T-cell (primary cell): ENCODE data around the gene PIP4K2A. TPM values are rescaled to one million over a fixed set of nuclear protein-coding genes. Genes with fewer than 3 reads are reported as not detected.
A peak's percentile ranks its signal among the peaks of the same experiment; 100 is the strongest.
"Not testable (repeated sequence)": the region's sequence is repeated elsewhere in the genome, so short reads cannot be mapped to it uniquely, and the experiment has no call there.

ENCODE experiments used
- ATAC-seq, 4 experiments: fragments of 200-7000 bp in 3 of 4; fragments of 150-1000 bp in 1 of 4; cut with Tn5 transposase; replicated peaks in 1 of 4; 1 replicate in 3 of 4; 2 replicates in 1 of 4; pipeline ENCODE4 v1.10.0; 2021; ENCODE audit warnings: moderate library complexity in 3 of 4, mild to moderate bottlenecking in 2 of 4, moderate number of reproducible peaks in 1 of 4
- CTCF ChIA-PET, 2 donors: fragments of 300-600 bp; sonication (Branson Sonifier 250); formaldehyde crosslinking; loops; one replicate each; lab custom pipeline; 2022; ENCODE audit warnings: antibody characterized with exemption in 2 of 2; lab: Charles Lee
- POLR2A ChIA-PET, 2 donors: fragments of 300-600 bp; sonication (Branson Sonifier 250); formaldehyde crosslinking; loops; one replicate each; lab custom pipeline; 2022; ENCODE audit warnings: antibody characterized with exemption in 2 of 2; lab: Charles Lee
- DNase-seq, 35 experiments: peaks; one replicate each; pipeline versions ENCODE4 v3.0.0 to v3.0.0-alpha.2; 2013 to 2023
- H3K27ac ChIP-seq: one replicate; pipeline ENCODE4 v1.5.1; 2013; ENCODE audit warnings: low read length
- H3K27me3 ChIP-seq, 2 experiments: replicated peaks in 1 of 2; 1 replicate in 1 of 2; 2 replicates in 1 of 2; pipeline versions ENCODE4 v1.6.1 to v1.7.0; 2013; ENCODE audit warnings: low read length in 1 of 2, mixed read lengths in 1 of 2; ENCODE audit not compliant: control insufficient read depth in 2 of 2, insufficient read depth in 2 of 2; ENCODE audit errors: extremely low read depth in 1 of 2
- H3K36me3 ChIP-seq, 2 donors: 1 replicate in 1 of 2; 2 replicates in 1 of 2; pipeline versions ENCODE4 v1.6.1 to v1.7.0; 2013; ENCODE audit warnings: low read length in 1 of 2; ENCODE audit not compliant: control insufficient read depth in 2 of 2, insufficient read depth in 1 of 2; ENCODE audit errors: extremely low read depth in 1 of 2
- H3K4me1 ChIP-seq, 2 experiments: 1 replicate in 1 of 2; 2 replicates in 1 of 2; pipeline versions ENCODE4 v1.6.1 to v1.7.0; 2013; ENCODE audit warnings: low read length in 2 of 2, mixed read lengths in 1 of 2; ENCODE audit not compliant: insufficient read depth in 2 of 2, control insufficient read depth in 1 of 2; ENCODE audit errors: extremely low read depth in 1 of 2
- H3K4me3 ChIP-seq, 2 donors: 1 replicate in 1 of 2; 2 replicates in 1 of 2; pipeline versions ENCODE4 v1.5.1 to v1.7.0; 2013; ENCODE audit warnings: mild to moderate bottlenecking in 2 of 2, low read length in 1 of 2, moderate library complexity in 1 of 2; ENCODE audit not compliant: control insufficient read depth in 1 of 2; ENCODE audit errors: extremely low read depth in 1 of 2
- H3K9me3 ChIP-seq: 2 replicates; pipeline ENCODE4 v1.7.0; 2013
- H3K27ac Mint-ChIP-seq, 2 donors: one replicate each; pipeline ENCODE4 v1.8.0; 2020 to 2021; ENCODE audit warnings: mild to moderate bottlenecking in 2 of 2, mixed read lengths in 2 of 2
- H3K27me3 Mint-ChIP-seq, 2 donors: one replicate each; pipeline ENCODE4 v1.8.0; 2021 to 2022; ENCODE audit warnings: mixed read lengths in 2 of 2
- H3K36me3 Mint-ChIP-seq: one replicate; pipeline ENCODE4 v1.8.0; 2021; ENCODE audit warnings: mixed read lengths
- H3K4me1 Mint-ChIP-seq, 3 donors: one replicate each; pipeline ENCODE4 v1.8.0; 2020 to 2022; ENCODE audit warnings: mixed read lengths in 3 of 3, mild to moderate bottlenecking in 1 of 3
- H3K4me3 Mint-ChIP-seq, 3 donors: one replicate each; pipeline ENCODE4 v1.8.0; 2020 to 2022; ENCODE audit warnings: mild to moderate bottlenecking in 3 of 3, mixed read lengths in 3 of 3, moderate library complexity in 3 of 3
- H3K9me3 Mint-ChIP-seq, 3 donors: one replicate each; pipeline ENCODE4 v1.8.0; 2020 to 2022; ENCODE audit warnings: mixed read lengths in 3 of 3
- WGBS: methylation state at CpG from one replicate; pipeline ENCODE4 v1.1.5; 2013; ENCODE audit warnings: missing lambda C conversion rate; ENCODE audit not compliant: insufficient coverage; 5-methylcytosine and 5-hydroxymethylcytosine counted together
- total RNA-seq, 35 experiments: library from RNA in 6 of 35; stranded (reverse) in 6 of 35; fragments of 120-200 nt in 1 of 35; gene quantifications; one replicate each; pipeline versions ENCODE4 v1.2.1 to v1.2.4 and lab custom pipeline; 2013 to 2026

The PIP4K2A gene
- total RNA-seq, 5 donors from 2014 or later (not counting 1 experiment from before 2014, with no cell fraction given): 129 to 238 (median 160) TPM

DNA sequence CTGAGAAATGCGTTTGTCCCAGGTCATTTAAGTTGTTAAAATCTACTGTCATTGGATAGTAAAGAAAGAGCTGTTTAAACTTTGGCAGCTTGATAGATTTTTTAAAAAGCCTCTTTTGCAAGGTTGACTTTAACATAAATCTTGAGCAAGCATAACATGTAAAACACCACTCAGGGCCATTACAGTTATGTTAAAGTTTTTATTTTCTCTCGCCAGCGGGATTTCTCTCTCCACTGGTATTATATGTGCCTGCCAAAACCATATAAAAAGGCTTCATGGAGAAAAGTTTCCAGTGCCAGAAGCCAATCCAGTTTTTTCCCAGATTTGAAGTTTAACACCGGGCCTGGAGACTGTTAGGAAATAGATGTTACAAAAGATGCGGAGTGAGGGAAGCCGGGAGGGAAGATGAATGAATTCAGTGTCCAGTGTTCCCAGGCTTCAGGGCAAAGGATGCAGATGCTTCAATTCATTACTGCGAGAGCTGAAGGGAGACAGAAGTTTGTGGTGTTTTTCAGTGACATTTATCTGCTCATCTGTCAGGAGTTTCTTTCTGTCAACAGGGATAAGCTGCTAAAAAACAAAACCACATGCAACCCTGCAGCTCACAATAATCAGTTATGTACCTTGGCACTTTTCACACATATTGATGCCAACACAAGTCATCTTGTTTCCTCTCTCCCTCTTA is 213.6 kb downstream of the PIP4K2A start:
- CTCF ChIA-PET: no interaction called here
- no peak overlapping the region for H3K27ac Mint-ChIP-seq
- H3K9me3 ChIP-seq: no peaks in the 10 kb centered on the region
- POLR2A ChIA-PET: interaction anchor here in 1 of 2 donors (0.5 kb wide), 1 partner anchor 145 kb away, joined by 4 read pairs; no protein-coding TSS in a partner anchor
- H3K4me1 Mint-ChIP-seq: peaks cover 0 to 6% (median under 1%) of the 10 kb centered on the region in 3 donors
- WGBS: 100% methylated on average over 3 of the region's 7 CpGs
- H3K9me3 Mint-ChIP-seq: no peaks in the 10 kb centered on the region
- no peak for ATAC-seq
- H3K4me1 ChIP-seq: peaks cover 0 to 3% of the 10 kb centered on the region in 2 experiments
- peaks cover 0 to 2% of the 10 kb centered on the region in 2 donors for H3K27me3 Mint-ChIP-seq
- no peak overlapping the region for H3K27ac ChIP-seq
- no peak overlapping the region for H3K4me3 Mint-ChIP-seq
- no peak overlapping the region for H3K4me3 ChIP-seq
- H3K36me3 Mint-ChIP-seq: no peaks in the 10 kb centered on the region
- H3K36me3 ChIP-seq: no peaks in the 10 kb centered on the region
- no peak for DNase-seq
- peaks cover 0 to 8% of the 10 kb centered on the region in 2 experiments for H3K27me3 ChIP-seq

DNA sequence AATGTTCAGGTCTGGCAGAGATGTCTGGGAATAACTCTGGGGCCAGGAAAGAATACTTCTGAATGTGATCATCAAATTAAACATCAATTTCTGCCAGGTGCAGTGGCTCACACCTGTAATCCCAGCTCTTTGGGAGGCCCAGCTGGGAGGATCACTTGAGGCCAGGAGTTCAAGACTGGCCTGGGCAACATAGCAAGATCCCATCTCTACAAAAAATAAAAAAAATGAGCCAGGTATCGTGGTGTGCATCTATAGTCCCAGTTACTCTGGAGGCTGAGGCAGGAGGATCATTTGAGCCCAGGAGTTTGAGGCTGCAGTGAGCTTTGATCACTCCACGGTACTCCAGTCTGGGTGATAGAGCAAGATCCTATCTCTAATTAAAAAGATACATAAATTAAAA is 214.4 kb downstream of the PIP4K2A start:
- H3K4me1 Mint-ChIP-seq, H3K9me3 ChIP-seq, H3K4me1 ChIP-seq, POLR2A ChIA-PET, H3K36me3 ChIP-seq, H3K9me3 Mint-ChIP-seq, H3K36me3 Mint-ChIP-seq, H3K27ac Mint-ChIP-seq, H3K4me3 ChIP-seq, DNase-seq, H3K4me3 Mint-ChIP-seq, ATAC-seq, H3K27me3 Mint-ChIP-seq, H3K27me3 ChIP-seq, H3K27ac ChIP-seq: not testable (repeated sequence)
- WGBS: no CpG with 5 or more reads among the region's 2 CpGs
- CTCF ChIA-PET: interaction anchor here in 1 of 2 donors (0.6 kb wide), 1 partner anchor 566 kb away, joined by 3 read pairs; no protein-coding TSS in a partner anchor

DNA sequence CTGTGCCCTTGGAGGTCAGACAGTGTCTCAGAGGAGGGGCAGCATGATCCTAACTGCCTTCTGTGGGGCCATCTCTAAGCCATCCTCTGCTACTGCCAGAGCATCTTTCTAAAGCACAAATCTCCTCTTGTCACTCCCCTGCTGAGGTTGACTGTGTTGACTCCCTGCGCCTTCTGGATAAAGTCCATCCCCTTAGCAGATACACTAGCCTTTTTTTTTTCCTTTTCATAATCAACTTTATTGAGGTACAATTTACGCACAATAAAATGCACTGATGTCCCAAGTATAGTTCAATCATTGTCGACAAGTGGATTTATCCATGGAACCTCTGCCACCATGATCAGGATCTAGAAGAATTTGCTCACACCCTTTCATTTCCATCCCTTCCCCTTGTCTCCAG is 219.0 kb downstream of the PIP4K2A start:
- peaks cover 2 to 3% of the 10 kb centered on the region in 2 donors for H3K27me3 Mint-ChIP-seq
- 94% methylated on average over 3 of the region's 3 CpGs for WGBS
- no peak overlapping the region for H3K27ac Mint-ChIP-seq
- H3K9me3 ChIP-seq: no peaks in the 10 kb centered on the region
- H3K27ac ChIP-seq: no peak overlapping the region
- ATAC-seq (no peak), DNase-seq (no peak)
- no peak overlapping the region for H3K4me3 ChIP-seq
- no peaks in the 10 kb centered on the region for H3K9me3 Mint-ChIP-seq
- H3K4me1 ChIP-seq: peaks cover 11 to 13% of the 10 kb centered on the region in 2 experiments
- peaks cover 0 to 13% of the 10 kb centered on the region in 2 experiments for H3K27me3 ChIP-seq
- POLR2A ChIA-PET: no interaction called here
- no peaks in the 10 kb centered on the region for H3K36me3 ChIP-seq
- H3K4me1 Mint-ChIP-seq: peaks cover 15 to 19% (median 16%) of the 10 kb centered on the region in 3 donors
- CTCF ChIA-PET: no interaction called here
- no peak overlapping the region for H3K4me3 Mint-ChIP-seq
- H3K36me3 Mint-ChIP-seq: no peaks in the 10 kb centered on the region

DNA sequence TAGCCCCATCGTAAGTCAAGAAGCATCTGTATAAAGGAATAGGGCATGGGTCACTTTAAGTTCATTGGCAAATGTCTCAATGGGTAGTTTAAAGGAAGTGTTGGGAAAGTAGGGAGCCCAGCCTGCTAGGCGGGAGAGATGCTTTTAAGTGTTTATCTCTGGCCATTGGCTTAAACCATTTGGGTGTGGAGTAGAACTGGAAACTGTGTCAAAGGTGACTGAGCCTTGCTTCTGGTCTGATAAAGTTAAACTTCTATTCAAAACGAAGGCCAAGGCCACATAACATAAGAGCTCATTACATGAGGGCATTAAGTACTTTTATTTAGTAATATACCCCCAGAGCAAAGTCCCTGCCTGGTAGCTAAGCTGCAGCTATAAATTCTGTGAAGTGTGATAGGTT is 220.4 kb downstream of the PIP4K2A start:
- Histone ChIP-seq H3K4me1 (peaks cover 11 to 13% of the 10 kb centered on the region in 2 experiments), H3K36me3 (no peaks in the 10 kb centered on the region), H3K9me3 (no peaks in the 10 kb centered on the region), H3K27ac (no peak overlapping the region), H3K4me3 (no peak overlapping the region), H3K27me3 (peaks cover 0 to 13% of the 10 kb centered on the region in 2 experiments)
- Mint-ChIP-seq H3K27me3 (peaks cover 0 to 7% of the 10 kb centered on the region in 2 donors), H3K36me3 (no peaks in the 10 kb centered on the region), H3K4me3 (no peak overlapping the region), H3K4me1 (peaks cover 15 to 19% (median 16%) of the 10 kb centered on the region in 3 donors), H3K27ac (no peak overlapping the region), H3K9me3 (no peaks in the 10 kb centered on the region)
- CTCF ChIA-PET: no interaction called here
- ATAC-seq (no peak), DNase-seq (no peak)
- POLR2A ChIA-PET: no interaction called here
- 100% methylated on average over 2 of the region's 3 CpGs for WGBS

DNA sequence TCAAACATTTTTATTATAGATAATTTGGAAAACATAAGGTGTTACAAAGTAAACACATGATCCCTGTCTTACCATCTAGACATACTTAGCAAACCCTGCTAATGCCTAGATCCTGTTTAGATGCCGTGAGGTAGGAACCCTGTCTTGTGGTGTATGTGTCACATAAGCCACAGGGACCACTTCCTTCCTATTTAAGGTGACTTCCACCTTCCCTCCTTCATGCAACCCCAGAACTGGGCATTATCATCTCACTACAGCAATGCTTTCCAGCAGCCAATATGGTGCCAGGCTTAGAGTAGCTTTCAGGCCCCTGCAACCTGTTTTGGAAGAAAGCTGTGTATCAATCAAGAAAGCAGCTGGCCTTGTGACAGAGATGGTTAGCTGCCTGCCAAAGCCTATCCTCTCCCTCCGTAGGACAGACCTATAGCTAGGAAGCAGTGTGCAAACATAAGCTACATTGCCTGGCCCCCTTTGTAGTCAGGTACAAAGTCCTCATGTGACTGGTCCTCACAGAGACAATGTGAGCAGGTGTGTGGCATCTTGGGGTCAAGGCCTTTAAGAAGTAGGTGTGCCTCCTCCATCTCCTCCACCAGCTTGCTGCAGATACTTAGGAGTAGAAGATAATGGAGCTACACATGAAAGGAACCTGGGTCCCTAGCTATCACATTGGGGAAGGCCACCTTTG is 222.3 kb downstream of the PIP4K2A start:
- H3K4me1 ChIP-seq: peaks cover 11 to 13% of the 10 kb centered on the region in 2 experiments
- no peak overlapping the region for H3K4me3 ChIP-seq
- DNase-seq: peak in 10 of 35 experiments; percentile 2 to 65 (median 14)
- Mint-ChIP-seq H3K4me3 (peak overlapping the region in 1 of 3 donors; percentile 0), H3K27ac (no peak overlapping the region), H3K36me3 (no peaks in the 10 kb centered on the region), H3K4me1 (peaks cover 15 to 19% (median 16%) of the 10 kb centered on the region in 3 donors), H3K27me3 (peaks cover 5 to 18% of the 10 kb centered on the region in 2 donors), H3K9me3 (no peaks in the 10 kb centered on the region)
- ATAC-seq: peak; percentile 71 to 96 (median 86)
- no peaks in the 10 kb centered on the region for H3K36me3 ChIP-seq
- ChIA-PET CTCF (interaction anchor here in 1 of 2 donors (0.6 kb wide), 1 partner anchor 93 kb away, joined by 3 read pairs; no protein-coding TSS in a partner anchor), POLR2A (no interaction called here)
- peaks cover 0 to 5% of the 10 kb centered on the region in 2 experiments for H3K27me3 ChIP-seq
- H3K27ac ChIP-seq: no peak overlapping the region
- 71% methylated on average over 1 of the region's 2 CpGs for WGBS
- H3K9me3 ChIP-seq: no peaks in the 10 kb centered on the region

DNA sequence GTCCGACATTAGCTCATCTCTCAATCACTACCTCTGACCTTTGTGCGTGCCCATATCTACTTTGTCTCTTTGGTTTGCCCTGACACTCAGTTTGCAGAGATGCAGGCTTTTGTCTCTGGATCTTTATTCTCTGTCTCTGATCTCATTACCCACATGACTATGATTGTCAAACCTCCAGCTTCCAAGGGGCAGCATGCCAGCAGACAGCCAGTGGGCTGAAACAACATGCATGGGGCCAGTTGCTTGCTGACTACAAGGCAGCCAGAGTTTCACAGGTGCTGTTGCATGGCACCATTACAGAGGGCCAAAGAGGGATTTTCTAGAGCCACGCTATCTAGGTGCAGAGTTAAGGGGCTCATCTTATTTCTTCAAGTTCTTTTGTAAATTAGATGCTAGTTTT is 222.9 kb downstream of the PIP4K2A start:
- peaks cover 15 to 19% (median 16%) of the 10 kb centered on the region in 3 donors for H3K4me1 Mint-ChIP-seq
- H3K36me3 ChIP-seq: no peaks in the 10 kb centered on the region
- H3K9me3 ChIP-seq: no peaks in the 10 kb centered on the region
- no peak overlapping the region for H3K4me3 ChIP-seq
- POLR2A ChIA-PET: no interaction called here
- peak overlapping the region in 1 of 3 donors; percentile 0 for H3K4me3 Mint-ChIP-seq
- WGBS: 100% methylated on average over 2 of the region's 3 CpGs
- DNase-seq (no peak), ATAC-seq (peak in 2 of 4 experiments; percentile 6 to 42)
- CTCF ChIA-PET: no interaction called here
- H3K27me3 Mint-ChIP-seq: peaks cover 8 to 23% of the 10 kb centered on the region in 2 donors
- peaks cover 11 to 13% of the 10 kb centered on the region in 2 experiments for H3K4me1 ChIP-seq
- H3K36me3 Mint-ChIP-seq: no peaks in the 10 kb centered on the region
- H3K27me3 ChIP-seq: peaks cover 0 to 5% of the 10 kb centered on the region in 2 experiments
- no peaks in the 10 kb centered on the region for H3K9me3 Mint-ChIP-seq
- H3K27ac ChIP-seq: no peak overlapping the region
- H3K27ac Mint-ChIP-seq: no peak overlapping the region
